NCI-H748 treated with DMSO at 0.1 percent for 48 hours (cell line): ENCODE results near the gene PTPRM.
"Not testable (repeated sequence)": the region's sequence is repeated elsewhere in the genome, so short reads cannot be mapped to it uniquely, and the experiment has no call there.

ENCODE experiments used
- DNase-seq: peaks from one replicate; lab custom pipeline; 2025; lab: John Stamatoyannopoulos, UW

Gene PTPRM

DNA sequence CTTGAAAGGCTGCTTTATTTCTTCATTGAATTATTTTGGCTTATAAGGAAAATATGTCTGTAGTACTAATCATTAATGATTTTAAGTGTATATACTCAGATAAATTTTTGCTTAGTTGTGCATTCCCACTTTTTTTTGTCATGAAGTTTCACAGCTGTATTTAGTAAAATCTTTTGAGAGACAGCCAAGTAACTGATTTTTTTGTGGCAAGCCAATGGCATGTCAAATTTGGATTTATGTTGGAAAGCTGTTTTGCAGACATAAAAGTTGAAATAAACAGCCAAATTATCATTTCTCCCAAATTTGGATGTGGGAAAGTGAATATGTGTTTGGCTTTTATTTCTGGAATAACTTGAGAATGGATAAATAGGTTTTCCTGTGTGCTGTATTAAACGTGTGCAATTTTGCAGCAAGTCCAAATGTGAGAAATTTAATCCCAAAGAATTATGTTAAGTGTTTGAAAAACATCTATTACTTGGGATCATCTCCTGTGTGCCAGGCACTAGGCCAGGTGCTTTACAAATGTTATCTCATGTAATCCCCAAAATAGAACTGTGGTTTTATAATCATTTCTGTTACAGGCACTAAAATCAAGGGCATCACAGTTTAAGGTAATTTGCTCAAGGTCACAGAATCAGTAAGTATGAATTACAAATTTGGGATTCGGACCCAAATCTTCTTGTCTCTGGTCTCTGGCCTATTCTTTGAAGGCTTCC, 160.4 kb downstream of the PTPRM start:
- no peak for DNase-seq

DNA sequence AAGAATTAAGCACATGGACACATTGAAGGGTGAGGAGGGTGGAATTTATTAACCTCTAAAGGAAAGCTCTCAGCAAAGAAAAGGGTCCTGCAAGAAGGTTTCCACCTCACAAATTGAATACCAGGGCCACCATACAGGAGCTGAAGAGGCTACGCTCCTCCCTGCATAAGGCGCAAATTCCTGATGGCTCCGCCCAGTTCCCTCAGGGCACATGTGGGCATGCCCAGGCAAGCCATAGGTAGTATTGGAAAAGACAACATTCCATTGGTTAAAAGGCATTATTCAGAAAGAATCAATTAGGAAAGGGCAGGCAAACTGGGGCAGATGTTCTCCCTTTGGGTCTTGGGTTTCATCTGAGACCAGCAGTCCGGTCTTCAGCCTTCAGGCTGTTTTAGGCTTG, 161.2 kb downstream of the PTPRM start:
- no peak for DNase-seq

- no peak for DNase-seq
These were observed 162.8 kb downstream of the PTPRM start for GRCh38 chr18:7729868-7730267.

- DNase-seq = no peak
These were observed 163.6 kb downstream of the PTPRM start for GRCh38 chr18:7730682-7731081.

DNA sequence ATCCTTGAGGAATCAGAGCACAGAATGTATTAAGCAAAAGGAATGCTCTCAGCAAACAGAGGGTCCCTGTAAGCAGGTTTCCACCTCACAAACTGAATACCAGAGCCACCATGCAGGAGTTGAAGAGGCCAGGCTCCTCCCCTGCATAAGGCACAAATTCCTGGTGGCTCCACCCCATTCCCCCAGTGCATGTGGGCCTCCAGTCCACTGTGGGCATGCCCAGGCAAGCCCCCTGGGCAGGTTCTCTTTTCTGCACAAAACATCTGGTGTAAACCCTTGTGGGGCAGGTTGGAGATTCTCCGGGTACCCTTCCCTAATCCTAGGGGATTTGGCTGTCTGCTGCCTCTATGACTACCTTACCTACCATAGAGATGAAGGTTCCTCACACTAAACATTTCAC, 166.5 kb downstream of the PTPRM start:
- DNase-seq = no peak

DNA sequence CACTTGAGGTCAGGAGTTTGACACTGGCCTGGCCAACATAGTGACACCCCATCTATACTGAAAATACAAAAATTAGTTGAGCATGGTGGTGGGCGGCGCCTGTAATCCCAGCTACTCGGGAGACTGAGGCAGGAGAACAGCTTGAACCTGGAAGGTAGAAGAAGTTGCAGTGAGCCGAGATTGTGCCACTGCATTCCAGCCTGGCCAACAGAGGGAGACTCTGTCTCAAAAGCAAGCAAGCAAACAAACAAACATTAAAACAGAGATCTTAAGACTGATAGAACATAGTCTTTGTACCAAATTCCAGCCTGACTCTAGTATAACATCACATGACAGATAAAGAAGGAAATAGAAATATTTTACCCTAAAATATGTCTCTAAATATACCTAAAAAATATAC, 168.1 kb downstream of the PTPRM start:
- DNase-seq = no peak

GRCh38 chr18:7735626-7736175, 168.6 kb downstream of the PTPRM start:
- DNase-seq = no peak

GRCh38 chr18:7736526-7736925, 169.4 kb downstream of the PTPRM start:
- DNase-seq = not testable (repeated sequence)

DNA sequence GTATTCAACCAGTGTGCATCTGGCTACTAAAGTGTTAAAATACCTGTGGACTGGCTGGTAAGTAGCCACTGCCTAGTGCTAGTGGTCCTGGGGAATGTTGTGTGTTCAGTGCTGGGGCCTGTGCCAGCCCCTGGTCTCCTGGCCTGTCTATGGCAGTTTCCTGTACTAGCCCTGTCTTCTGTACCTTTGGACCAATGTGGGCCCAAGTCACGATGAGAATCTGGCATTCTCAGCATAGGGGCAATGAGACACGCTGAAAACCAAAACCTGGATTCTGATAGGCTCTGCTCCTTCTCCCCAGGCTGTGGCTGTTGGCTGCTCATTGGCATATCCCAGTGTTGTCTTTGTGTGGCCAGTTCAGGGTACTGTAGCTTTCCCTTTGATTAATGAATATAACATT, 170.4 kb downstream of the PTPRM start:
- no peak for DNase-seq

GRCh38 chr18:7740821-7741220, 173.7 kb downstream of the PTPRM start:
- no peak for DNase-seq

GRCh38 chr18:7741640-7742039, 174.5 kb downstream of the PTPRM start:
- DNase-seq = no peak

GRCh38 chr18:7742224-7742623, 175.1 kb downstream of the PTPRM start:
- no peak for DNase-seq

- DNase-seq = no peak
These were observed 176.1 kb downstream of the PTPRM start for GRCh38 chr18:7743256-7743655.

GRCh38 chr18:7746106-7746505, 179.0 kb downstream of the PTPRM start:
- no peak for DNase-seq

DNA sequence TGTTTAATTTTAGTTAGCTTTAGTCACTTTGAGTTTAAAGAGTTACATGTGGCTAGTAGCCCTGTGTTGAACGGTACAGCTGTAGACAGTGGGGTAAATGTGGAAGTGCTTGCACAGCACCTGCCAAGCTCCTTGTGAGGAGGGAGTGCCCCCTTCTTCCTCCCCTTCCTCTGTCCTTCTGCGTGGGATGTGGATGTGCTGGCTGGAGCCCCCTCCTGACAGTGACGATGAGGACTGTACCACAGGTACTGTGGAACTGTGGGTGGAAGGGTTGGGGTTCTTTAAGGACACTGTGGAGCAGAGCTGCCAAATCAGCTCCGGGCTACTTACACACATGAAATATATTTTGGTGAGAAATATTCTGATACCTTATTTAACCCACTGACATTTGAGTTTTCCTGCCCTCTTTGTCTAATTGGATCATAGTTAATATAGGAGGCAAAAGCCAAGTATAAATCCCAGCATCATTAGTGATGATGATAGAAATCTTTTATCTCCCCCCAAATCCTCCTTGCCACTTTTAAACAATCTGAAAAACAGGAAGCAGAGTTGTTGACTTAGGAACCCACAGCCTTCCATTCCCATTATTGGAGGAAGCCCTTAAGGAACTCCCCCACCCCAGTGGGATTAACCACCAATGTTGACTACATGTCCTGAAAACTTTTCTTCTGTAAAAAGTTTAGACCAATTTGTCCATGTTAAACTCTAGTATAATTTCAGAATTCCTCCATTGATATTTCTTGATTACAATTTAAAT, 181.3 kb downstream of the PTPRM start:
- no peak for DNase-seq

- no peak for DNase-seq
These were observed 181.9 kb downstream of the PTPRM start for GRCh38 chr18:7749008-7749405.

DNA sequence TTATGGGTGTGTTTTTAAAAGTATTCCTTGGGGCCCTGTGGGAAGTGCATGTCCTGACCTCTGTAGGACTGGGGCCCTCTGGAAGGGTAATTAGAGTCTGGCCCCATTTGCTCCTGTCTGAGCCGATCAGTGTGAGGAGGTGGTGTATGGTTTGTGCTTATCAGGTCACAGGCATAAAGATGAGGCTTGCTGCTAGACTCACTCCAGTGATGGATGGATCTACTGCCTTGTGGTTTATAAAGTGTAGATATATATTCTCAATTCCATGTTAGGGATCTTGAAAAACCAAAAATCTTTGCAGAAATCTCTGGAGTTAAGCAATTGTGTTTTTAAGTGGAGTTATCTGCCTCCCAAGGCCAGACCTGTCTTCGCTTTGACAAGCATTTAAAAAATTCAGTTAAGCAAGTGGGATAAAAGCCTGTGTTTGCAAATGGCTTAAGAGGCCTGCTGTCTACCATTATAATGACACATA, 182.4 kb downstream of the PTPRM start:
- DNase-seq = no peak

DNA sequence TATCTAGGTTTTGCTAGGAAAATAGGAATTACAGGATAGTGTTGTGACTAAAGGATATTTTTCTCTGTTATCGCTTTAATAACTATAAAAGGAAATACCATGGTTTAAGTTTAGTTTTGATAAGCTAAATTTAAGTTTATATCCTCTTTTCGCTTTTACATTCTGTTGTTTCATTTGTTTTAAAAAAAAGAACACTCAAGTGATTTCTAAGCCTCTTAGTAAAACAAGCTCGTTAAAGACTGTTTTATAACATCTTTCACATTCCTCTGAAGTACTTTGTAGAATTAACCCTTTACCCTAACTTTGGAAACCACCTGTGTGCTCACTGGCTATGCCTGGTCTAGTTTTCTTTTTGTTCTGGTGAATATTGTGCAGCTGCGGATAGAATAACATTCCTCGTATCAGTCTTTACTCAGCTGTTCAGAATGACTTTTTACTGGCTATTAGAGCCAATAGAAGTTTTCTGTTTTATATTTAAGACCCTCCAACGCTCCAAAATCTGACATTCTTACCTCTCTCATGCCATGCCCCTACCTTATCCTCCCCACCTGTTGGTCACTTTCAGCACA, 183.1 kb downstream of the PTPRM start:
- no peak for DNase-seq

- no peak for DNase-seq
These were observed 183.8 kb downstream of the PTPRM start for GRCh38 chr18:7750966-7751365.

DNA sequence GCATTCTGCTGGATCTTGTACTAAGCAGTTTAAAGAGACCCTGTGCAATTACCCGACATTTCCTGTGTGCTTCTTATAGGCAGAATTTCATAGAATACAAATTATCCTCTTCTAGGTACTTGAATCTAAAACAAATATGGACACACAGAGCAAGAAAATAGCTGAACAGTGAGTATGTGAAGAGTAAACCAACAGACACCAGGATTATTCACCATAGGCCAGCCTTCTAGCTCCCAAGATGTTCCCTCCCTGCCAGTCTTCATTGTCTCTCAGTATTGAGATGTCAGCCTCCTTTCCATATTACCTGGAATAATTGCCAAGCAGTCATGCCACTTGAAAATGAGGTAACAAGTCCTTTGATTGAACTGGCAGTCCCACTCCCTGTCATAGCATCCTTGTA, 187.1 kb downstream of the PTPRM start:
- DNase-seq = no peak

DNA sequence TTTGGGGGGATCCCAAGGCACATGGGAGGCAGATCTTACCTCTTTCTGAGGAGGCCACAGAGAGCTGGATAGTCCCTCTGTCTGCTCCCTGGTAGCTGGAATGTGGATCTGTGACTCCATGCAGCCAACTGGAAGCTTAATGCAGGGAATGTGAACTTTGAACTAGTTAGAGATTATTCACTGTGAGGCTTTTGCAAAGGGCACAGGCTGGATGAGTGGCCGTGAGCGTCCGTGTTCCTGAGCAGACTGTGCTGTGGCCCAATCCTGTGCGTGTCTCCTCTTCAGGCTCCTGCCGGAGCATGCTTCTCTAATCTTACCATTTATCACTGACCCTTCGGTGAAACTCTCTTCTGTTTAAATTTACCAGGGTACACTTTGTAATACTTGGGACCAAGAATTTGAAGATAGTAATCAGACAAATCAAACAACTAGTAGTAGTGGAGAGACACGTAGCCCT, 187.6 kb downstream of the PTPRM start:
- no peak for DNase-seq

- DNase-seq = peak; percentile 11
These were observed 188.8 kb downstream of the PTPRM start for GRCh38 chr18:7755753-7756475.
